GM12872 (cell line): ENCODE measurements around the gene LEPROT.

Source experiments
- TF ChIP-seq, protein P1 (sequence below): IDR thresholded peaks from 3 replicates; pipeline ENCODE4 v1.5.1; 2011; ENCODE audit warnings: low read depth, mild to moderate bottlenecking, low read length, moderate library complexity; ENCODE audit not compliant: insufficient read depth

LEPROT gene, protein sequence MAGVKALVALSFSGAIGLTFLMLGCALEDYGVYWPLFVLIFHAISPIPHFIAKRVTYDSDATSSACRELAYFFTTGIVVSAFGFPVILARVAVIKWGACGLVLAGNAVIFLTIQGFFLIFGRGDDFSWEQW

DNA sequence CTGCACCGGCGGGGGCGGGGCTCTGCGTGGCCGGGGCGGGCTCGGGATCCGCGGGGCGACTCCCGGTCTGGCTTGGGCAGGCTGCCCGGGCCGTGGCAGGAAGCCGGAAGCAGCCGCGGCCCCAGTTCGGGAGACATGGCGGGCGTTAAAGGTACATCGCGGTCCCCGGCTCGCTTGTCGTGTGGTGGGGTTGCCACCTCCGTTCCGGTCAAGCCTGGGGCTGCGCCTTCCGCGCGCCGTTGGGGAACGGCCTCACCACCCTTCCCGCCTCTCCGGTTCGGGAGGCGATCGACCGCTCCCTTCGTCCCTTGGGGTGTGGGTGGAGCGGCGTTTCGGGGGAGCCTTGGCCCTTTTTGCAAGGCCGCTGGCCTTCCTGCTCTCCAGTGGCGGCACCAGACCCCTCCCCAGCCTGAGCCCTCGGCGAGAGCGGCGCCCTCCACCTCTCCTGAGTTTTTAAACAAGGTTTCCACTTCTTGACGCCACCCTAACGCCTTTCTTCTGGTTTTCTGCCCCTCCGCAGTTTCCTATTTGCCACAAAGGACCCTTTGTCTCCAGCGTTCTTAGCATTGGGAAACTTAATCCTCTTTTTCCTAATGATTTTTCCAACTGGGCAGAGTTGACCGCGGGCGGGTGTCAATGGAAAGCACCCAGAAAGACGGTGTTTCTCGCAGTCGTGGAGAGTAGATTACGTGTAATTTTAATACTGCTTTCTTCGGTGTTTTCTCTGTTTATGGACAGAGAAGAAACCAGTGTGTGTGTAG is at the start of gene LEPROT, which contains the start of gene LEPR:
LEPROT (plus strand) TSS at position 79 of the 761 bp plus-strand sequence; CDS start at position 136, 57 bp downstream.
LEPR (plus strand) TSS at position 79 of the 761 bp plus-strand sequence. CDS start 144,898 bp downstream, outside the sequence.
- TF ChIP-seq, protein P1, sequence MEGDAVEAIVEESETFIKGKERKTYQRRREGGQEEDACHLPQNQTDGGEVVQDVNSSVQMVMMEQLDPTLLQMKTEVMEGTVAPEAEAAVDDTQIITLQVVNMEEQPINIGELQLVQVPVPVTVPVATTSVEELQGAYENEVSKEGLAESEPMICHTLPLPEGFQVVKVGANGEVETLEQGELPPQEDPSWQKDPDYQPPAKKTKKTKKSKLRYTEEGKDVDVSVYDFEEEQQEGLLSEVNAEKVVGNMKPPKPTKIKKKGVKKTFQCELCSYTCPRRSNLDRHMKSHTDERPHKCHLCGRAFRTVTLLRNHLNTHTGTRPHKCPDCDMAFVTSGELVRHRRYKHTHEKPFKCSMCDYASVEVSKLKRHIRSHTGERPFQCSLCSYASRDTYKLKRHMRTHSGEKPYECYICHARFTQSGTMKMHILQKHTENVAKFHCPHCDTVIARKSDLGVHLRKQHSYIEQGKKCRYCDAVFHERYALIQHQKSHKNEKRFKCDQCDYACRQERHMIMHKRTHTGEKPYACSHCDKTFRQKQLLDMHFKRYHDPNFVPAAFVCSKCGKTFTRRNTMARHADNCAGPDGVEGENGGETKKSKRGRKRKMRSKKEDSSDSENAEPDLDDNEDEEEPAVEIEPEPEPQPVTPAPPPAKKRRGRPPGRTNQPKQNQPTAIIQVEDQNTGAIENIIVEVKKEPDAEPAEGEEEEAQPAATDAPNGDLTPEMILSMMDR = no peak

DNA sequence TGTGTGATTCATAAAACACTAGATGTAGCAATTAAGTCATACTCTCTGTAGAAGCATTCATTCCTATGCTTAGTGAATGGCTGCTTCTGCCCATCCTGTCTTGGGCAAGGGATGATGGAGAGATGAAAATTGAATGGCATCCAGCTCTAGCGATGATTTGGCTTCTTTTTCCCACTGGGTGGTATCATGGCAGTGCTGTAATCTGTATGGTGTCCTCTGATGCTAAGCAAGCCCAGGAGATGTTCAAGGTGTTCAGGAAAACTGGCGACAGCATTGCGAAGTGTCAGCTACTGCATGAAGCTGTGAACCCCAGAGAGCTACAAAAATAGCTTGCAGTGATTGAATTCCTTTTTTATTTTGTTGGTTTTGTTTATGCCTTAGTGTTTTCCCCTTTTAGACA is 48.9 kb upstream of the LEPROT start:
- TF ChIP-seq, protein P1 = no peak

DNA sequence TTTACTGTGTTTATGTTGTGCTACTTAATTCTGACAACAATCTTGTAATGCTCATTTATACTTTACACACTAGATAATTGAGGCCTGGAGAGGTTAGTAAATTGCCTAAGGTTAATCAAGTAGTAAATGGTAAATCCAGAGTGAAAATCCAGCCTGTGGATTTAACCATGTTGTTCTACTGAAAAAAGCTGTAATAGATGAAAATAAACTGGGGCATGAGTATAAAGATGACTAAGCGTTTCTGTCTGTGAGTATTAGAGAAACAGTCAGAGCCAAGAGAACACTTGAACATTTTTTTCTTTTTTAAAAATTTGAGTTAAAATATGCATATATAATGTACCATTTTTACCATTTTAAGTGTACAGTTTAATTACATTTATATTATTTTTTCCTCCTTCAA is 47.9 kb upstream of the LEPROT start:
- TF ChIP-seq, protein P1 = no peak

DNA sequence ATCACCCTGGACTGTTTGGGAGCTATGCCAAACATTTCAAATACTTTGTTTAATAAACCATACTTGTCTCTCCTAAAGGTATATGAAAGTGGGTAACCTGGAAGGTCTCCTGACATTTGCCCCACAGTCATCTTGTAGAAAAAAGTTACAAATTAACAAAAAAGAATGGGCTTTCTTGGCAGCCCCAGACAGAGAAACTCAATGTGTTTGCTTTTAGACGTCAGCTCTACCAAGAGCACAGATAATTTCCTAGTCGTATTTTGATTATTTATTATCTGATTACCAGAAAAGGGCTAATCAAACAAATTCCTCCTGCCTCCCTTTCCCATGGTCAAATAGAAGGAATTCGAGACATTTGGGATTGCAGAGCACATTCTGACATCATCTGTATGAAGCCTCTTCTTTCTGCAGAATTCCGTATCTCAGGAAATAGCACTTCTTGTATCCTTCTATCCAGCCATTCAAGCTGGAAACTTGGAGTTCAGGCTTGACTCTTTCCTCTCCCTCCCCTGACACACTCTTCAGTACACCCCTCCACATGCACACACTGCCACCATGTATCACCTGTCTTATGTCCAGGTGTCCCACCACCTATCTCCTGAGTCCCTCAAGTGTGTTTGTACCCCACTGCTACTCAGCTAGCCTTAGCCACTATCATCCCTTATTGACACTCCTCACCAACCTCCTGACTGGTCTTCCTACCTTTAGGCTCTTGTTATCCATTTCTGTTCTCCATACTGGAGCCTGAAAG is 42.8 kb upstream of the LEPROT start:
- TF ChIP-seq, protein P1 = no peak

DNA sequence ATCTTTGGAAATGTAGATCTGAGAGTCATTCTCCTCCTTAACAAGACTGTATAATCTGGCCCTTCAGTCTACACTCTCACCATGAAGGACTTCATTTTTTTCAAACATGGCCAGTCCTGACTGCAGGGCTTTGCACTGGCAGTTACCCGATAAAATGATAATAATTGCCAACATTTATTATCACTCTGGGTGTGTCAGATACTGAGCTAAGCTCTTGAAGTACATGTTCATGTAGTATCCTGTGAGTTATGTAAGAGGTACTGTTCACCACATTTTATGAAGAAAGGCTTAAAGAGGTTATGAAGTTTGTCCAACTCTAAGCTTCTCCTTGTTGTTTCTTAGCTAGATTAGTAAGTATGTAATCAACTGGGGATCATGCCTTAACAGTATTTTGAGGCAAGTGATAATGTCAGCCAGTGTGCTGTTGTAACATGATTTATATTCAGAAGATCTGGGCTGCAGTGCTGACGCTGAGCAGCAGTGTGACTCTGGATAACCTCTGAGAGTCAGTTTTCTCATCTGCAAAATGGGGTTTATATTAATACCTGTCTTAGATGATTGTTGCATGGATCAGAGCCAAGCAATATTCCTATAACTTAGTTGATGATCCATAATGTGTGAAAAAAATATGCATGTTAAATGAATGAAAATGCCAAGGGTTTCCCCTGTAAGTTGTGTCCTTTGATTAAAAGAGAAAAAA is 42.1 kb upstream of the LEPROT start:
- TF ChIP-seq, protein P1 = no peak

DNA sequence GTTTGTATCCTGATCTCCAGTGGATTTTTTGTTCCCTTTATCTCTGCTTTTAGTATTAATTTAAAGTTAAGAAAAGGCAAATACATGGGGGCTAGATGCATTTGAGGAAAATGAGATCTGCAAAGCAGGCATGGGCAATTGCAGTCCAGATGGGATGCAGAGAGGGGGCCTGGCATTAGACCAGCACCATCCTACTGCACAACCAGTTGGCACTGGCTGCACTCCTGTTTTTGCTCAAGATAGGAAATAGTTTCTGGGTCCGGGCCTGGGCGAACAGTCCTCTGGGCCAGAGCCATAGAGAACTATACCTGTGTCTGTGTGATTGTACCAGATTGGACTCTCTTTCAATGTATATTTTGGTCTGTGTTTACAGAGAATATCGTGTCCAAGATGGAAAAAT is 34.0 kb upstream of the LEPROT start:
- TF ChIP-seq, protein P1 = no peak

DNA sequence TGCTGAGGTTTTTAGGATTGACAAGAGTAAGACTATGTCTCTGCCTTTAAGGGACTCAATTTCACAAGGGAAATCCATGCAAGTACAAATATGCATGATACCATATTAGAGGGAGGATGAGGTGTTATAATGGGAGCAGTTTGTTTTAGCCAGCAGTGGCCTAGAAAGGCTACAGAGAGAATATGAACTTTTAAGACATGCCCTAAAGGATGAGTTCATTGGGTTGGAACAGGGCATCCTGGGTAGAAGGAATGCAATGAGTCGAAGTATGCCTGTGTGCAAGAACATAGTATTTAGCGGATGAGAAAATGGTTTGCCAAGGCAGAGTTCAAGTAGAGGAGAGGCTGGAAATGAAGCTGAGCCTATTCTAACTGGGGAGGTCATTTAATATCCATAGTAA is 32.6 kb upstream of the LEPROT start:
- TF ChIP-seq, protein P1 = no peak
